DND-41 (cell line): ENCODE data around the gene TMEM198.

Experiments
- ATAC-seq: fragments of 200-7000 bp; cut with Tn5 transposase; 3 replicates; pipeline ENCODE4 v1.9.1; 2021; ENCODE audit warnings: low read depth; ENCODE audit not compliant: insufficient read depth
- DNase-seq: peaks from one replicate; pipeline ENCODE4 v3.0.0-alpha.2; 2020
- H2AFZ ChIP-seq: 2 replicates; pipeline ENCODE4 v1.6.0; 2012; ENCODE audit warnings: low read depth, low read length
- H3K27ac ChIP-seq: 2 replicates; pipeline ENCODE4 v1.5.1; 2012; ENCODE audit warnings: low read length, inconsistent platforms
- H3K27me3 ChIP-seq: fragments of 200-600 bp; sonication (generic); 2 replicates; pipeline ENCODE4 v1.6.0; 2012; ENCODE audit warnings: low read length, mild to moderate bottlenecking, inconsistent platforms; ENCODE audit not compliant: insufficient read depth, poor library complexity
- H3K36me3 ChIP-seq: 2 replicates; pipeline ENCODE4 v1.5.1; 2012; ENCODE audit warnings: low read length, inconsistent platforms; ENCODE audit not compliant: insufficient read depth
- H3K4me1 ChIP-seq: 2 replicates; pipeline ENCODE4 v1.5.1; 2012; ENCODE audit warnings: mild to moderate bottlenecking, low read length; ENCODE audit not compliant: insufficient read depth
- H3K4me2 ChIP-seq: 2 replicates; pipeline ENCODE4 v1.6.0; 2012; ENCODE audit warnings: mild to moderate bottlenecking, moderate library complexity, low read length, inconsistent platforms; ENCODE audit not compliant: insufficient read depth
- H3K4me3 ChIP-seq, 2 experiments: fragments of 200-600 bp in 1 of 2; shearing (Covaris generic) in 1 of 2; 2 replicates each; pipeline ENCODE4 v1.5.1; 2012 to 2016; ENCODE audit warnings: inconsistent platforms in 2 of 2, low read length in 2 of 2, mild to moderate bottlenecking in 2 of 2, low read depth in 1 of 2, moderate library complexity in 1 of 2
- H3K79me2 ChIP-seq: 2 replicates; pipeline ENCODE4 v1.6.0; 2012; ENCODE audit warnings: low read length, inconsistent platforms; ENCODE audit not compliant: insufficient read depth
- H3K9ac ChIP-seq: 2 replicates; pipeline ENCODE4 v1.6.0; 2012; ENCODE audit warnings: low read depth, mild to moderate bottlenecking, inconsistent platforms, low read length, moderate library complexity
- H3K9me3 ChIP-seq: 2 replicates; pipeline ENCODE4 v1.5.1; 2012; ENCODE audit warnings: low read length, moderate library complexity, mild to moderate bottlenecking, inconsistent platforms; ENCODE audit not compliant: insufficient read depth, severe bottlenecking
- H4K20me1 ChIP-seq: 2 replicates; pipeline ENCODE4 v1.6.0; 2012; ENCODE audit warnings: low read length; ENCODE audit not compliant: insufficient read depth
- CTCF ChIP-seq: IDR thresholded peaks from 2 replicates; pipeline ENCODE4 v1.5.1; 2012; ENCODE audit warnings: borderline replicate concordance, low read length, moderate library complexity, mild to moderate bottlenecking; ENCODE audit not compliant: poor library complexity, severe bottlenecking; ENCODE audit errors: extremely low read depth
- EZH2 ChIP-seq: IDR thresholded peaks from 3 replicates; pipeline ENCODE4 v1.6.1; 2012; ENCODE audit warnings: borderline replicate concordance, low read depth, mild to moderate bottlenecking, moderate library complexity, low read length, inconsistent platforms; ENCODE audit not compliant: severe bottlenecking

TMEM198 gene

GRCh38 chr2:219597552-219598307, 53.9 kb downstream of the TMEM198 start, which contains the start of gene STK11IP:
Gene STK11IP (plus strand): TSS chr2:219597857. CDS start chr2:219598120, 263 bp downstream.
- Histone ChIP-seq H3K4me3 (peak within 1 kb of the TSS; percentile 39 to 75), H3K9ac (peak within 1 kb of the TSS; percentile 72), H3K9me3 (no peaks in the 10 kb centered on the region), H3K27me3 (no peaks in the 10 kb centered on the region), H3K79me2 (peaks cover 8% of the 10 kb centered on the region; the same call in 1 of the 2 replicates), H2AFZ (peak within 1 kb of the TSS; percentile 88), H3K36me3 (peaks cover 17% of the 10 kb centered on the region), H3K27ac (peak within 1 kb of the TSS; percentile 86), H3K4me2 (peak within 1 kb of the TSS; percentile 91), H3K4me1 (peaks cover 22% of the 10 kb centered on the region), H4K20me1 (no peaks in the 10 kb centered on the region)
- ATAC-seq (peak; percentile 95), DNase-seq (peak; percentile 93)
- TF ChIP-seq CTCF (no peak), EZH2 (no peak)

- peaks cover 22% of the 10 kb centered on the region for H3K4me1 ChIP-seq
- TF ChIP-seq EZH2 (no peak), CTCF (no peak)
- H3K4me3 ChIP-seq: peak overlapping the region; percentile 39 to 75
- DNase-seq (no peak), ATAC-seq (no peak)
- peak overlapping the region; percentile 72 for H3K9ac ChIP-seq
- H3K27ac ChIP-seq: peak overlapping the region; percentile 86
- H3K9me3 ChIP-seq: no peaks in the 10 kb centered on the region
- H4K20me1 ChIP-seq: no peaks in the 10 kb centered on the region
- H2AFZ ChIP-seq: peak overlapping the region; percentile 88
- H3K4me2 ChIP-seq: peak overlapping the region; percentile 91
- H3K36me3 ChIP-seq: peaks cover 17% of the 10 kb centered on the region
- H3K27me3 ChIP-seq: no peaks in the 10 kb centered on the region
- peaks cover 8% of the 10 kb centered on the region; the same call in 1 of the 2 replicates for H3K79me2 ChIP-seq
Measured at GRCh38 chr2:219598308-219599078, 54.7 kb downstream of the TMEM198 start.
